BLaER1 treated with 17β-estradiol and CSF1 and Interleukin-3, amounts not matched to agents 10 nM and 100 nM (cell line): ENCODE results near the gene STAC2.

Experiments
- H3K27ac ChIP-seq, 11 experiments: shearing (Covaris generic); formaldehyde crosslinking; 2 replicates each; pipeline ENCODE4 v1.8.1; 2022
- H3K27me3 ChIP-seq, 11 experiments: shearing (Covaris generic); formaldehyde crosslinking; 2 replicates each; pipeline ENCODE4 v1.8.1; 2022
- H3K36me3 ChIP-seq, 11 experiments: shearing (Covaris generic); formaldehyde crosslinking; 2 replicates each; pipeline ENCODE4 v1.8.1; 2022
- H3K4me1 ChIP-seq, 10 experiments: shearing (Covaris generic); formaldehyde crosslinking; 2 replicates each; pipeline ENCODE4 v1.8.1; 2022
- H3K4me2 ChIP-seq, 11 experiments: shearing (Covaris generic); formaldehyde crosslinking; 2 replicates each; pipeline ENCODE4 v1.8.1; 2022
- H3K4me3 ChIP-seq, 10 experiments: shearing (Covaris generic); formaldehyde crosslinking; 2 replicates each; pipeline ENCODE4 v1.8.1; 2022
- H3K9ac ChIP-seq, 11 experiments: shearing (Covaris generic); formaldehyde crosslinking; 2 replicates each; pipeline ENCODE4 v1.8.1; 2022
- H3K9me3 ChIP-seq, 11 experiments: shearing (Covaris generic); formaldehyde crosslinking; replicated peaks in 1 of 11; 2 replicates each; pipeline ENCODE4 v1.8.1; 2022
- H4K20me1 ChIP-seq, 11 experiments: shearing (Covaris generic); formaldehyde crosslinking; 2 replicates each; pipeline ENCODE4 v1.8.1; 2022
- Cebpa-rat ChIP-seq, 11 experiments: shearing (Covaris generic); IDR thresholded peaks; 2 replicates each; pipeline ENCODE4 v1.8.1; 2022

STAC2 gene

DNA sequence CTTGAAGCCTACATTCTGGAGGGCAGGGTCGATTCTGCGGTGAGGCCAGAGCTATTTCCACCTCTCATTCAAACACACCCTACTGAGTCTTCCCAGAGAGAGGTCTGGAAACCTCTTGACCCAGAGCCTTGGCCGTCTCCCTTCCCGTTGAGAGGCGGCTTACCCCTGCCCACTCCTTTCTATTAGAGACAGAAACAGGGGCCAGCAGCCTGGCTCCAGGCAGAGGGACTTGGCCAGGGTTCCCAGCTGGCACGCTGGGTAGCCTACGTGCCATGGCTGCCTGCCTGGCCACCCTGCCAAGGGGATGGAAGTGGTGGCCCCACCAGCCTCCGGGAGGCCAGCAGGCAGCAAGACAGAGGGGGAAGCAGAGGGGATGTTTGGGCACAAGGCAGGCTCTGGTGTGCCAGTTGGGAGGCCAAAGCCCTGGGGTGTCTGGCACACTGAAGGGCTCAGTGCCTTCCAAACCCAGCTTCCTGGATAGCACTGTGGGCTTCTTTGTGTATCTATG is 6.0 kb downstream of the STAC2 start:
- H3K4me1 ChIP-seq: peaks cover 4 to 20% (median 18%) of the 10 kb centered on the region in 10 experiments; a peak in 19 of 20 replicates
- H3K9me3 ChIP-seq: no peaks in the 10 kb centered on the region
- no peak for TF ChIP-seq Cebpa-rat (IDR thresholded peaks at IDR 0.05)

DNA sequence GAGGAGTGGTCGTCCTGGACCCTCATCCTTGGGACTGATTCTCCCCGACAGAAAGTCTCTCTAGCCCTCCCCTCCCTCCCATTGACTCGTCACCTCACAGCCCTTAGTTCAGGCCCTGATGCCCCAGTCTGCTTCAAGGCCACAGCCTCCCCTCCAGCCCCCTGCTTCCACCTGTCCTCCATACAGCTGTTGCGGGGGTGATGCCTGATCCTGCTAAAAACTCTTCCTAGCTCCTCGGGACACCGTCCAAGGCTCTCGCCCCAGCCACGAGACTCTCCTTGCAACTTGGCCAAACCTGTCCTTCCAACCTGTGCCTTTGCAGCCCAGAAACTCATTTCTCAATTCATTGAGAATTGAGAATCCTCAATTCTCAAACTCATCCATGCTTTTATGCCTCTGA is 6.8 kb downstream of the STAC2 start:
- no peak overlapping the region for H3K4me2 ChIP-seq
- no peaks in the 10 kb centered on the region for H3K36me3 ChIP-seq
- H3K27me3 ChIP-seq: peaks cover 9 to 24% (median 18%) of the 10 kb centered on the region in 11 experiments
- H3K4me1 ChIP-seq: peaks cover 0 to 17% (median 14%) of the 10 kb centered on the region in 10 experiments; a peak in 15 of 20 replicates
- no peaks in the 10 kb centered on the region for H3K9me3 ChIP-seq
- H4K20me1 ChIP-seq: peaks cover 0 to 28% (median 3%) of the 10 kb centered on the region in 11 experiments; a peak in 9 of 22 replicates
- H3K9ac ChIP-seq: no peak overlapping the region
- no peak overlapping the region for H3K4me3 ChIP-seq
- no peak overlapping the region for H3K27ac ChIP-seq
- no peak for TF ChIP-seq Cebpa-rat (IDR thresholded peaks at IDR 0.05)

More for the DNA sequence above, 6.0 kb downstream of the STAC2 start:
- no peaks in the 10 kb centered on the region for H3K36me3 ChIP-seq
- H3K27me3 ChIP-seq: peaks cover 17 to 32% (median 26%) of the 10 kb centered on the region in 11 experiments
- no peak overlapping the region for H3K4me3 ChIP-seq
- H4K20me1 ChIP-seq: peaks cover 0 to 36% (median 9%) of the 10 kb centered on the region in 11 experiments; a peak in 15 of 22 replicates
- H3K27ac ChIP-seq: no peak overlapping the region
- no peak overlapping the region for H3K9ac ChIP-seq
- no peak overlapping the region for H3K4me2 ChIP-seq

DNA sequence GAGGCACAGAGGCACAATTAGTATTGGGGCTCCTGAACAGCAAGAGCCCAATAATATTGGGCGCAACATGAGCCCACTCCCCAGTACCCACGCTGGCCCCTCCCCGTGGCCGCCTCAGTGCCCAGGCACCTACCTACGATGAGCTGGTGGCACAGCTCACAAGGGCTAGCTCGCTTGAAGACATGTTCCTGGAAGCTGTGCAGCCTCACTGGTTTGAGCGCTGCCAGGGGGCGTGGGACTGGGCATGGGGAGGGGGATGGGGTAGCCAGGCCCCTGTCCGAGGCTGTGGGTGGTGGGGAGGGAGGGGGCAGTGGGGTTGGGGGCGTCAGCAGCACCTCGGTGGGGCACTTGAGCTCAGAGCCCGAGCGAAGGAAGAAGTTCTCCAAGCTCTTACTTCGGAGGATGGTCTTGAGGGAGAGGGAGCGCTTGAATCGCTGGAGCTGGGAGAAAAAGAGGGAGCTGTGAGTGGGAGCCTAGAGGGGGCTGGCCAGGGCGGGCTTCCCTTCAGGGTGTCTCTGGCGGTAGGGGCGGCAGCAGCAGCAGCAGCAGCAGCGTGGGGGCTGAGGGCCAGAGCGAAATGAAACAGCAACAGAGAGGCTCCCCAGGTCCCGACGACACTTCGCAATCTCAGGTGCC is 7.9 kb downstream of the STAC2 start:
- TF ChIP-seq Cebpa-rat (IDR thresholded peaks at IDR 0.05): no peak
- Histone ChIP-seq H3K36me3 (no peaks in the 10 kb centered on the region), H3K4me2 (no peak overlapping the region), H3K9me3 (no peaks in the 10 kb centered on the region), H3K27ac (no peak overlapping the region), H4K20me1 (peaks cover 0 to 21% (median 0%) of the 10 kb centered on the region in 11 experiments; a peak in 4 of 22 replicates), H3K4me1 (peaks cover 0 to 11% (median 6%) of the 10 kb centered on the region in 10 experiments; a peak in 15 of 20 replicates), H3K4me3 (no peak overlapping the region), H3K27me3 (peaks cover 0 to 14% (median 7%) of the 10 kb centered on the region in 11 experiments; a peak in 16 of 22 replicates), H3K9ac (no peak overlapping the region)

DNA sequence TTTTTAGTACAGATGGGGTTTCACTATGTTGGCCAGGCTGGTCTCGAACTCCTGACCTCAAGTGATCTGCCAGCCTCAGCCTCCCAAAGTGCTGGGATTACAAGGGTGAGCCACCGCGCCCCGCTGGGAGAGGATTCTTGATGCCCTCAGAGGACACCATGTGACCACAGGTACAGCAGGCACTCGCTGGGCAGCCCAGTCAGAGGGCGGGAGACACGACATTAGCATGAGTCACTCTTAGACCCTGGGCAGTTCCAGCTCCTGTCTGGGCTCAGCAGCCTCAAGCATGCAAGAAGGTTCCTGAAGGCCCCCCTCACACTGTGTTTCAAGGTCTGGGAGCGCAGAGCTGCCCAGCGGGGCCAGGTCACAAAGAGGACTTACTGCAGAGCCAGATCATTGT is 11.9 kb downstream of the STAC2 start:
- no peak overlapping the region for H3K9ac ChIP-seq
- peaks cover 0 to 5% (median 0%) of the 10 kb centered on the region in 11 experiments; a peak in 2 of 22 replicates for H4K20me1 ChIP-seq
- peaks cover 29 to 43% (median 36%) of the 10 kb centered on the region in 10 experiments for H3K4me1 ChIP-seq
- H3K4me3 ChIP-seq: no peak overlapping the region
- H3K4me2 ChIP-seq: no peak overlapping the region
- TF ChIP-seq Cebpa-rat (IDR thresholded peaks at IDR 0.05): no peak
- H3K36me3 ChIP-seq: no peaks in the 10 kb centered on the region
- no peak overlapping the region for H3K27ac ChIP-seq
- peaks cover 0 to 3% (median 0%) of the 10 kb centered on the region in 11 experiments; a peak in 1 of 22 replicates for H3K27me3 ChIP-seq
- no peaks in the 10 kb centered on the region for H3K9me3 ChIP-seq

DNA sequence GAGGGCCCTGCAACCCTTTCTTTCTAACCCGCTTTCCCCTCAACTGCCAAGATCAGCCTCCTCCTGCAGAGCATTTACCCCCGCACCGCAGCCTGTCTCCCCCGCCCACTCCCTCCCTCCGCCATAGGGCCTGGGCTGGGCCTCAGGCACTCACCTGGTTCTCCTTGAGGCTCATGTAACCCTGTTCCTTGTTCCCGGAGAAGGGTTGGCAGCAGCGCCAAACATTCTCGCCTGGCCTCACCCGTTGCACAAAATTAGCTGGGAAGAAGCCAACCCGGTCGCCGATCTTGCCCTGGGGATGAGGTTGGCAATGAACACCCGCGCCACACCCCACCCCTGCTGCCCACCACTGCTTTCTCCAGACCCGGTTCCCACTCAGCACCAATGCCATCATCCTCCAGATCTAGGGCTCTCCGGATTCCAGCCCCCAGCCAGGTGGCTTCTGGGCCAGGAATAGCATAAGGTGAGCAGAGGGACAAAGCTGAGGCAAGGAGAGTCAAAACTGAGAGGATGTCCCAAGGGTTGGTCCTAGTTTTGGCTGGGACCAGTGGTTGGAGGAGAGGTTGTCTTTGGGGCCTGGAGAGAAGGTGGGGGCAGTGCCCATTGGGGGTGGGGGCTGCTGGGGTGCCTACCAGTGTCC is 12.8 kb downstream of the STAC2 start:
- H3K27me3 ChIP-seq: 0 out of 22 replicates have a peak, but pooled peaks cover 0 to under 1% (median 0%) of the 10 kb centered on the region in 11 experiments
- H3K36me3 ChIP-seq: no peaks in the 10 kb centered on the region
- H3K4me1 ChIP-seq: peaks cover 38 to 52% (median 45%) of the 10 kb centered on the region in 10 experiments
- peak overlapping the region in 3 of 11 experiments; percentile 28 to 99 (median 47); a peak in 4 of 22 replicates for H3K4me2 ChIP-seq
- no peaks in the 10 kb centered on the region for H3K9me3 ChIP-seq
- no peak overlapping the region; a peak in 1 of 22 replicates for H3K9ac ChIP-seq
- H3K27ac ChIP-seq: 0 out of 22 replicates have a peak overlapping the region, but pooled peaks of 1 of the 11 experiments have one; percentile 29
- no peak overlapping the region for H3K4me3 ChIP-seq
- no peak for TF ChIP-seq Cebpa-rat (IDR thresholded peaks at IDR 0.05)
- peaks cover 0 to 10% (median 0%) of the 10 kb centered on the region in 11 experiments; a peak in 3 of 22 replicates for H4K20me1 ChIP-seq

DNA sequence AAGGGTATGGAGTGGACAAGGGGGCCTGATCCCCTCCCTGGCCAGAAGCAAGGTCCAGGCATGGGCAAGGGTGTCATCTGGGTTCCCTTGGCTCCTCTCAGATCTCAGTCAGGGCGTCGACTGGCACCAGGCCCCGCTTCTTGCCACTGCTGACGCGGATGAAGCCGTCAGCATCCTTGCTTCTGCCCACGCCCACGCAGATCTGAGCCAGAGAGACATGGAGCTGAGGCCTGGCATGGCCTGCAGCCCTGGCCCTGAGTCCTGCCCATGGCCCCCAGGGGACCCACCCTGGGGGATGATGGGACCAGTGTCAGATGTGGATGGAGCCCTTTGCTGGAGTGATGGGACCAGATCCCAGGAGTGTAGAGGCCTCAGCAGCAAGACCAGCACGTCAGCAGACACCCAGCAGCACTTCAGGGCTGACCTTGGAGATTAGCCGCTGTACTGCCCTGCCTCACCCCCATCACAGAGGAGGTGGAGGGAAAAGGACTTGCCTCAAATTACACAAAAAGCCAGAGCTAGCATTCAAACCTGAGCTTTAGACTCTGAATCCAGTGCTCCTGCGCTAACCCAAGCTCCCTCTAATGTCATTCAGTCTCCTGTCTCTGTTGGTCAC is 13.4 kb downstream of the STAC2 start:
- TF ChIP-seq Cebpa-rat (IDR thresholded peaks at IDR 0.05): no peak
- Histone ChIP-seq H3K9me3 (no peaks in the 10 kb centered on the region), H3K4me1 (peaks cover 44 to 59% (median 52%) of the 10 kb centered on the region in 10 experiments), H3K27me3 (no peaks in the 10 kb centered on the region), H3K27ac (peak overlapping the region in 1 of 11 experiments; percentile 29; a peak in 1 of 22 replicates), H3K36me3 (no peaks in the 10 kb centered on the region), H3K9ac (no peak overlapping the region; a peak in 1 of 22 replicates), H3K4me2 (peak overlapping the region in 10 of 11 experiments; percentile 9 to 99 (median 31); a peak in 11 of 22 replicates), H3K4me3 (no peak overlapping the region), H4K20me1 (peaks cover 0 to 10% (median 0%) of the 10 kb centered on the region in 11 experiments; a peak in 3 of 22 replicates)

DNA sequence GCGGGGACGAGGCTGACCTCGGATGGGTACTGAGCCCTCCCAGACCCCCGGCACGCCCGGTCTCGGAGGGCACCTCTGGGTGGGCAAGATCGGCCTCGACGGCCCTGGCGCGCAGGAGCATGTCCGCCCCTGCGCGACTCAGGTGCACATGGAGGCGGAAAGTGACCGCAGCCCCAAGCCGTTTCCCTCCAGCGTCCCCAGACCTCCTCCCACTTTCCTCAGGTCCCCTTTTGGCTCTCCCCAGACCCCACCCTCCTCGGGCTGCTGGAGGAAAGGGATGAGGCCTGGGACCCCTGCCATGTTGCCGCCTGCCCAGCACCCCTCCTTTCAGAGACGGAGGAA is 15.7 kb downstream of the STAC2 start:
- H3K36me3 ChIP-seq: peaks cover 2 to 3% (median 3%) of the 10 kb centered on the region in 11 experiments
- peak overlapping the region; percentile 39 to 94 (median 85); a peak in 21 of 22 replicates for H3K27ac ChIP-seq
- H4K20me1 ChIP-seq: peaks cover under 1 to 25% (median 14%) of the 10 kb centered on the region in 11 experiments; a peak in 17 of 22 replicates
- H3K27me3 ChIP-seq: no peaks in the 10 kb centered on the region
- peaks cover 54 to 74% (median 66%) of the 10 kb centered on the region in 10 experiments for H3K4me1 ChIP-seq
- H3K4me3 ChIP-seq: peak overlapping the region; percentile 43 to 67 (median 56)
- H3K9ac ChIP-seq: peak overlapping the region; percentile 61 to 83 (median 76)
- no peaks in the 10 kb centered on the region for H3K9me3 ChIP-seq
- no peak for TF ChIP-seq Cebpa-rat (IDR thresholded peaks at IDR 0.05)
- peak overlapping the region; percentile 91 to 100 (median 99) for H3K4me2 ChIP-seq

DNA sequence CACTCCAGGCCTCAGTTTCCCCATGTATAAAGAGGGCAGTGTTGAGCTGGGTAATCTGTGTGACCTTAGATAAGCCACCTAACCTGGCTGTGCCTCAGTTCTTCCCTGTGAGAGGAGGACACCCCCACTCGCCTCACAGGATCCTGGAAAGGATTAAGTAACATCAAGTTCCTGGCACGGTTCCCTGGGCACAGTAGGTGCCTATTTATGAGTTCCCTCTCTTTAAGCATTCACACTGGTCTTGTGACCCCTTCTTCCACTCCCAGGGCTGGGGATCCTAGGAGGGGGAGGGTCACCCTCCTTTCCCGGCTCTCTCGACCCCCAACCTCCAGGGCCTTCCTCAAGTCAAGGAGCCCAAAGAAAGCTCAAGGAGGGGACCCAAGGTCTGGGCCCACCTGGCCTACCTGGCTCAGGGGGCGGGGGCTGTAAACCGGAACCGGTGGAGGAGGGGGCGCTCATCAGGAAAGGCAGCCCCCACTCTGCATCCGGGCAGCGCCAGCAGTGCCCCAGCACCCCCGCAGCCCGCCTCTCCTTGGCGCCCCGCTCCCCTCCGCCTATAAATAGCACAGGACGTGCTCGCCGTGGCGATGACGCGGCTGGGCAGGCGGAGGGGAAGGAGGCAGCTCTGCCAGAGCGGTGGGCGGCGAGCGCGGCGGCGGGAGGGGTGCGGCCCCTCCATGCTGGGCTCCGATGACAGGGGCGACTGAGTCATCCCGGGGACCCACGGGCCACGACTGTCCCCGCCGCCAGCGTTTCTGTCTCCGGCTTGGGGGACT is 16.2 kb downstream of the STAC2 start:
- Histone ChIP-seq H3K4me3 (peak overlapping the region; percentile 43 to 67 (median 56)), H3K9me3 (no peaks in the 10 kb centered on the region), H3K4me1 (peaks cover 54 to 74% (median 66%) of the 10 kb centered on the region in 10 experiments), H4K20me1 (peaks cover 7 to 31% (median 20%) of the 10 kb centered on the region in 11 experiments; a peak in 21 of 22 replicates), H3K27ac (peak overlapping the region; percentile 39 to 94 (median 85); a peak in 21 of 22 replicates), H3K36me3 (peaks cover 8 to 9% (median 8%) of the 10 kb centered on the region in 11 experiments), H3K27me3 (no peaks in the 10 kb centered on the region), H3K9ac (peak overlapping the region; percentile 61 to 83 (median 76)), H3K4me2 (peak overlapping the region; percentile 91 to 100 (median 99))
- no peak for TF ChIP-seq Cebpa-rat (IDR thresholded peaks at IDR 0.05)
